Ovary (tissue), 10 donors: ENCODE measurements around the gene PHF21A. TPM values are rescaled to one million over a fixed set of nuclear protein-coding genes. Genes with fewer than 3 reads are reported as not detected.

Experiments used
- DNase-seq, 5 donors: peaks; one replicate each; pipeline ENCODE4 v3.0.0-alpha.2; 2019 to 2020
- H3K27ac ChIP-seq, 2 donors: fragments of 200-600 bp; one replicate each; pipeline versions ENCODE4 v1.5.1 to v1.8.0; 2019 to 2022
- H3K27me3 ChIP-seq: fragments of 200-600 bp; one replicate; pipeline ENCODE4 v1.8.0; 2022
- H3K36me3 ChIP-seq: fragments of 200-600 bp; sonication (generic); one replicate; pipeline ENCODE4 v1.5.1; 2019
- H3K4me1 ChIP-seq: one replicate; pipeline ENCODE4 v1.8.1; 2013; ENCODE audit warnings: mild to moderate bottlenecking, moderate library complexity; ENCODE audit not compliant: insufficient read depth
- H3K4me3 ChIP-seq: fragments of 200-600 bp; sonication (generic); one replicate; pipeline ENCODE4 v1.5.1; 2017
- H3K9me3 ChIP-seq, 2 donors: fragments of 200-600 bp in 1 of 2; sonication (generic) in 1 of 2; one replicate each; pipeline versions ENCODE4 v1.5.1 to v1.8.1; 2013 to 2019; ENCODE audit warnings: mild to moderate bottlenecking in 1 of 2, moderate library complexity in 1 of 2
- CTCF ChIP-seq, 3 donors: fragments of 450-650 bp in 2 of 3; fragments of 200-600 bp in 1 of 3; IDR thresholded peaks; one replicate each; pipeline versions ENCODE4 v1.5.1 to v1.8.0; 2016 to 2022; ENCODE audit warnings: antibody characterized with exemption in 3 of 3, mild to moderate bottlenecking in 1 of 3
- EP300 ChIP-seq: sonication (generic); formaldehyde crosslinking; IDR thresholded peaks from one replicate; pipeline ENCODE4 v1.6.1; 2017; ENCODE audit warnings: antibody characterized with exemption
- POLR2A ChIP-seq: fragments of 450-650 bp; IDR thresholded peaks from one replicate; pipeline ENCODE4 v1.6.1; 2017; ENCODE audit warnings: antibody characterized with exemption, mild to moderate bottlenecking, moderate library complexity
- WGBS, 3 donors: extraction: QIAGEN DNeasy Blood & Tissue Kit in 1 of 3; methylation state at CpG; one replicate each; pipeline versions ENCODE4 v1.1.5 to v1.1.7; 2013 to 2017; 5-methylcytosine and 5-hydroxymethylcytosine counted together
- intact Hi-C, 4 donors: fragments of 100-400 bp; cut with DNase I; formaldehyde crosslinking; loops; one replicate each; pipeline versions ENCODE4 v1.11.0 to v1.15.1; 2022 to 2023
- long read RNA-seq, 3 donors: library from polyadenylated mRNA in 2 of 3; unstranded in 2 of 3; transcript quantifications; one replicate each; pipeline ENCODE4 v2.0.0 and lab custom pipeline, GENCODE V29; 2021 to 2026
- polyA plus RNA-seq, 2 donors: library from polyadenylated mRNA; stranded (reverse); fragments of 200-250 nt in 1 of 2; fragments of 350-450 nt in 1 of 2; fragmentation: Illumina TruSeq in 1 of 2; extraction: RNeasy Lipid Tissue Mini Kit (QIAGEN cat#74804) in 1 of 2; gene quantifications; one replicate each; pipeline ENCODE4 v1.2.3, GENCODE V29; 2013 to 2014
- total RNA-seq, 7 donors: library from RNA; depleted of rRNA in 2 of 7; stranded (reverse); fragments of >200 nt in 2 of 7; fragmentation: NEBNext Ultra II Directional in 3 of 7; extraction: Animal tissue kit (Norgen Biotek cat#: 25700) in 3 of 7; gene quantifications; one replicate each; pipeline versions ENCODE4 v1.1.0 to v1.2.4, GENCODE V29; 2016 to 2023
- donor health status: DM: no; HTN: no; CAD: no; lungs with moderate emphysema.
- donor health status: DM: no; HTN: no; CAD: no.
- donor health status: Bipolar disorder and iron deficiency.
- donor health status: DM: yes; HTN: yes; CAD: no.
- donor health status: DM: no; HTN: no; CAD: no.
- donor health status: DM: yes; HTN: yes; CAD: no.

PHF21A gene
- total RNA-seq: 10 to 100 TPM; 20.6 to 76.0 (median 60.7) TPM
- polyA plus RNA-seq: 10 to 100 TPM; 29.0 to 42.9 TPM
- long read RNA-seq, donor 1, partial matches to known transcripts: 12 of 44 reads
- long read RNA-seq, donor 1, other reads (novel, unspliced or antisense): 32 of 44 reads
- long read RNA-seq, donor 2, partial matches to known transcripts: 5 of 5 reads
- long read RNA-seq, donor 2, other reads (novel, unspliced or antisense): 0 of 5 reads
- long read RNA-seq, donor 3, partial matches to known transcripts: 9 of 28 reads
- long read RNA-seq, donor 3, other reads (novel, unspliced or antisense): 19 of 28 reads

DNA sequence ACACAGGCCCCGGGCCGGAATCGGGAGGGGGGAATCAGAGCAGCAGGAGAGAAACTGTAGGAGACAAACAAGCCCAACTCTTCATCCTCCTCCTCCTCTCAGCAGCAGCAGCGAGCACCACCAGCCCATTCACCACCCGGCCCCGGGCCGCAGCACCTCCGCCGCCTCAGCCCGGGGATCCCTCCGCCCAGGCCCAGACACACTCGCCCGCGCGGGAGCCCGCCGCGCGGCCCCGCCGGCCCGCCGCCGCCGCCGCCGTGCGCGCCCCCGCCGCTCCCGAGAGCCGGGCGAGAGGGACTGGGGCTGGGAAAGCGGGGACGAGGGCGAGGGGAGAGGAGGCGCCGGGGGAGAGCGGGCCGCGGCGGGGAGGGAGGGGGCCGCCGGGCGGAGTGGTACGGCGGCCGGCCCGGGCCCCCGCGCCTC, at the start of gene PHF21A:
PHF21A (minus strand) TSS at position 154 of the 423 bp plus-strand sequence. CDS start 37,235 bp downstream, outside the sequence.
- Histone ChIP-seq H3K4me3 (peak within 1 kb of the TSS; percentile 50), H3K27ac (peak within 1 kb of the TSS; percentile 93 to 96), H3K36me3 (no peaks in the 10 kb centered on the region), H3K4me1 (no peaks in the 10 kb centered on the region), H3K9me3 (no peaks in the 10 kb centered on the region), H3K27me3 (no peaks in the 10 kb centered on the region)
- 0 to 1% (median 0%) methylated on average over 18 to 52 of the region's 52 CpGs for WGBS, 3 donors
- DNase-seq: peak; percentile 90 to 94 (median 91)
- TF ChIP-seq EP300: no peak
- peak; percentile 46 for TF ChIP-seq POLR2A
- intact Hi-C loops: loop anchor here in 1 of 4 donors (10.0 kb wide), 1 partner anchor 113 kb away; no protein-coding TSS in a partner anchor

- Histone ChIP-seq H3K36me3 (no peaks in the 10 kb centered on the region), H3K4me3 (no peak overlapping the region), H3K9me3 (no peaks in the 10 kb centered on the region), H3K27ac (no peak overlapping the region), H3K4me1 (no peaks in the 10 kb centered on the region), H3K27me3 (no peaks in the 10 kb centered on the region)
- TF ChIP-seq POLR2A (no peak), EP300 (no peak), CTCF (IDR thresholded peaks at IDR 0.05) (no peak)
- intact Hi-C loops: no loop called here
- DNase-seq: no peak
These were observed 49.5 kb upstream of the PHF21A start for GRCh38 chr11:46170797-46171196.

GRCh38 chr11:46162700-46163099, 41.4 kb upstream of the PHF21A start:
- TF ChIP-seq POLR2A (no peak), CTCF (IDR thresholded peaks at IDR 0.05) (no peak), EP300 (no peak)
- intact Hi-C loops: no loop called here
- DNase-seq: no peak
- Histone ChIP-seq H3K27me3 (no peaks in the 10 kb centered on the region), H3K4me3 (no peak overlapping the region), H3K27ac (no peak overlapping the region), H3K9me3 (no peaks in the 10 kb centered on the region), H3K36me3 (no peaks in the 10 kb centered on the region), H3K4me1 (no peaks in the 10 kb centered on the region)
- 81 to 88% (median 86%) methylated on average over 5 of the region's 5 CpGs for WGBS, 3 donors

- DNase-seq: no peak
- intact Hi-C loops: no loop called here
- Histone ChIP-seq H3K4me1 (no peaks in the 10 kb centered on the region), H3K4me3 (no peak overlapping the region), H3K9me3 (no peaks in the 10 kb centered on the region), H3K36me3 (no peaks in the 10 kb centered on the region), H3K27ac (no peak overlapping the region), H3K27me3 (no peaks in the 10 kb centered on the region)
- TF ChIP-seq CTCF (IDR thresholded peaks at IDR 0.05) (no peak), EP300 (no peak), POLR2A (no peak)
- 69 to 75% (median 70%) methylated on average over 7 of the region's 7 CpGs for WGBS, 3 donors
These were observed 39.9 kb upstream of the PHF21A start for GRCh38 chr11:46161201-46161600.

- no peak for TF ChIP-seq EP300
- TF ChIP-seq POLR2A: no peak
- TF ChIP-seq CTCF (IDR thresholded peaks at IDR 0.05): no peak
- Histone ChIP-seq H3K9me3 (no peaks in the 10 kb centered on the region), H3K36me3 (no peaks in the 10 kb centered on the region), H3K4me3 (no peak overlapping the region), H3K4me1 (no peaks in the 10 kb centered on the region), H3K27ac (no peak overlapping the region), H3K27me3 (no peaks in the 10 kb centered on the region)
- WGBS, 3 donors: 50 to 60% (median 58%) methylated on average over 3 of the region's 3 CpGs
- DNase-seq: no peak
- intact Hi-C loops: no loop called here
These were observed 38.8 kb upstream of the PHF21A start for GRCh38 chr11:46160100-46160499.
